CD4-positive, alpha-beta T cell (primary cell): ENCODE results near the gene RBBP7. TPM values are rescaled to one million over a fixed set of nuclear protein-coding genes. Genes with fewer than 3 reads are reported as not detected.

Source experiments
- ATAC-seq: fragments of 200-7000 bp; cut with Tn5 transposase; one replicate; pipeline ENCODE4 v1.10.0; 2022; ENCODE audit warnings: mild to moderate bottlenecking; ENCODE audit not compliant: poor library complexity
- CTCF ChIA-PET: fragments of 350-600 bp; sonication (Branson Sonifier 250); formaldehyde crosslinking; loops from one replicate; lab custom pipeline; 2021; ENCODE audit warnings: antibody characterized with exemption, inconsistent platforms; lab: Charles Lee
- POLR2A ChIA-PET: fragments of 350-600 bp; sonication (Branson Sonifier 250); formaldehyde crosslinking; loops from one replicate; lab custom pipeline; 2021; ENCODE audit warnings: antibody characterized with exemption, inconsistent platforms; lab: Charles Lee
- DNase-seq, 14 experiments: peaks; one replicate each; pipeline ENCODE4 v3.0.0-alpha.2; 2013 to 2020; ENCODE audit warnings: mixed read lengths in 2 of 14
- H3K27ac ChIP-seq, 2 donors: one replicate each; pipeline versions ENCODE4 v1.5.1 to v1.7.0; 2013; ENCODE audit warnings: low read length in 2 of 2, low read depth in 1 of 2, mild to moderate bottlenecking in 1 of 2
- H3K27me3 ChIP-seq, 2 experiments: 1 replicate in 1 of 2; 2 replicates in 1 of 2; pipeline versions ENCODE4 v1.6.1 to v1.7.0; 2013; ENCODE audit warnings: low read length in 2 of 2, control low read depth in 1 of 2, mild to moderate bottlenecking in 1 of 2, moderate library complexity in 1 of 2; ENCODE audit not compliant: insufficient read depth in 2 of 2, control insufficient read depth in 1 of 2
- H3K36me3 ChIP-seq: one replicate; pipeline ENCODE4 v1.6.1; 2013; ENCODE audit warnings: low read length, control low read depth; ENCODE audit not compliant: insufficient read depth
- H3K4me1 ChIP-seq: one replicate; pipeline ENCODE4 v1.6.1; 2013; ENCODE audit warnings: low read length, control low read depth; ENCODE audit not compliant: insufficient read depth
- H3K4me3 ChIP-seq: one replicate; pipeline ENCODE4 v1.5.1; 2013; ENCODE audit warnings: mild to moderate bottlenecking, low read length, moderate library complexity
- H3K9me3 ChIP-seq, 2 experiments: 1 replicate in 1 of 2; 2 replicates in 1 of 2; pipeline versions ENCODE4 v1.6.1 to v1.7.0; 2013; ENCODE audit warnings: low read length in 2 of 2, mild to moderate bottlenecking in 2 of 2, control low read depth in 1 of 2, moderate library complexity in 1 of 2; ENCODE audit not compliant: control insufficient read depth in 1 of 2, insufficient read depth in 1 of 2
- H3K27ac Mint-ChIP-seq: one replicate; pipeline ENCODE4 v1.8.0; 2020; ENCODE audit warnings: mixed read lengths
- H3K27me3 Mint-ChIP-seq: one replicate; pipeline ENCODE4 v1.8.0; 2021; ENCODE audit warnings: mixed read lengths
- H3K36me3 Mint-ChIP-seq: one replicate; pipeline ENCODE4 v1.8.0; 2021; ENCODE audit warnings: low read depth, mixed read lengths
- H3K4me1 Mint-ChIP-seq: one replicate; pipeline ENCODE4 v1.8.0; 2021; ENCODE audit warnings: low read depth, mixed read lengths
- H3K4me3 Mint-ChIP-seq: one replicate; pipeline ENCODE4 v1.8.0; 2020; ENCODE audit warnings: mild to moderate bottlenecking, mixed read lengths
- H3K9me3 Mint-ChIP-seq: one replicate; pipeline ENCODE4 v1.8.0; 2020; ENCODE audit warnings: mixed read lengths
- CTCF ChIP-seq: fragments of 200-600 bp; IDR thresholded peaks from one replicate; pipeline ENCODE4 v1.8.0; 2022; ENCODE audit warnings: antibody characterized with exemption, mild to moderate bottlenecking
- intact Hi-C, 2 experiments: fragments of 100-400 bp; cut with DNase I in 1 of 2; cut with micrococcal nuclease in 1 of 2; formaldehyde crosslinking; loops; one replicate each; pipeline versions ENCODE4 v1.15.1 to v1.9.0; 2023 to 2025; cut with DNase I, micrococcal nuclease
- total RNA-seq, 174 experiments: library from RNA in 2 of 174; stranded (reverse) in 2 of 174; gene quantifications; one replicate each; pipeline ENCODE4 v1.2.3 and lab custom pipeline; 2021 to 2026

Gene RBBP7
- total RNA-seq, 2 experiments from 2014 or later: 104 to 110 TPM

- CTCF ChIA-PET: no interaction called here
- Mint-ChIP-seq H3K36me3 (peaks cover 33% of the 10 kb centered on the region), H3K27ac (no peak overlapping the region), H3K27me3 (no peaks in the 10 kb centered on the region), H3K4me1 (peaks cover 14% of the 10 kb centered on the region), H3K4me3 (no peak overlapping the region), H3K9me3 (no peaks in the 10 kb centered on the region)
- DNase-seq (no peak), ATAC-seq (no peak)
- peaks cover 3% of the 10 kb centered on the region for H3K36me3 ChIP-seq
- H3K27me3 ChIP-seq: no peaks in the 10 kb centered on the region
- no peak for TF ChIP-seq CTCF
- H3K4me3 ChIP-seq: no peak overlapping the region
- H3K9me3 ChIP-seq: no peaks in the 10 kb centered on the region
- no peaks in the 10 kb centered on the region for H3K4me1 ChIP-seq
- POLR2A ChIA-PET: no interaction called here
- intact Hi-C loops: no loop called here
- H3K27ac ChIP-seq: no peak overlapping the region
Measured at GRCh38 chrX:16797358-16797757, 72.8 kb downstream of the RBBP7 start.

- intact Hi-C loops: no loop called here
- TF ChIP-seq CTCF: no peak
- ATAC-seq (no peak), DNase-seq (no peak)
- peaks cover 20% of the 10 kb centered on the region for H3K4me1 Mint-ChIP-seq
- H3K4me3 Mint-ChIP-seq: no peak overlapping the region
- H3K27ac Mint-ChIP-seq: no peak overlapping the region
- peaks cover 5% of the 10 kb centered on the region for H3K36me3 ChIP-seq
- H3K27me3 ChIP-seq: no peaks in the 10 kb centered on the region
- H3K9me3 Mint-ChIP-seq: no peaks in the 10 kb centered on the region
- no peaks in the 10 kb centered on the region for H3K9me3 ChIP-seq
- no peak overlapping the region for H3K27ac ChIP-seq
- no peaks in the 10 kb centered on the region for H3K4me1 ChIP-seq
- ChIA-PET POLR2A (no interaction called here), CTCF (no interaction called here)
- H3K36me3 Mint-ChIP-seq: peaks cover 36% of the 10 kb centered on the region
- no peak overlapping the region for H3K4me3 ChIP-seq
- H3K27me3 Mint-ChIP-seq: no peaks in the 10 kb centered on the region
Measured at GRCh38 chrX:16796298-16796697, 73.9 kb downstream of the RBBP7 start.

Other genes with a start within 250 kb of the RBBP7 start
- not detected for gene S100G, start 220.2 kb downstream of the RBBP7 start, total RNA-seq
- 1 to 10 TPM; 3.8 to 4.6 TPM for gene CTPS2, start 157.7 kb downstream of the RBBP7 start, total RNA-seq
- gene SYAP1, start 150.8 kb downstream of the RBBP7 start, total RNA-seq: 10 to 100 TPM; 60.2 to 65.2 TPM
- 10 to 100 TPM; 17.2 to 17.5 TPM for gene TXLNG, start 83.9 kb downstream of the RBBP7 start, total RNA-seq
- gene REPS2, start 76.3 kb upstream of the RBBP7 start, total RNA-seq: under 1 TPM; 0.53 to 0.60 TPM